ENCODE results near the gene VASH2.

VASH2 gene

GRCh38 chr1:212933815-212934471 lies 16.4 kb upstream of the VASH2 start:
- no peak for DNase-seq

- no peak for DNase-seq
These were observed 14.9 kb upstream of the VASH2 start for GRCh38 chr1:212935387-212935981.

- DNase-seq = no peak
These were observed 13.3 kb upstream of the VASH2 start for GRCh38 chr1:212937034-212937433.

GRCh38 chr1:212938846-212939245 lies 11.5 kb upstream of the VASH2 start:
- DNase-seq = no peak

- no peak for DNase-seq
These were observed 8.9 kb upstream of the VASH2 start for GRCh38 chr1:212941452-212941851.

GRCh38 chr1:212942679-212943392 lies 7.5 kb upstream of the VASH2 start:
- no peak for DNase-seq

- DNase-seq = no peak
These were observed 7.0 kb upstream of the VASH2 start for GRCh38 chr1:212943393-212943710.

- no peak for DNase-seq
These were observed 6.0 kb upstream of the VASH2 start for GRCh38 chr1:212944229-212944901.

GRCh38 chr1:212945056-212945455 lies 5.3 kb upstream of the VASH2 start:
- no peak for DNase-seq

- no peak for DNase-seq
These were observed 4.7 kb upstream of the VASH2 start for GRCh38 chr1:212945463-212946160.

- no peak for DNase-seq
These were observed 3.5 kb upstream of the VASH2 start for GRCh38 chr1:212946872-212947271.

GRCh38 chr1:212949771-212950170 lies 570 bp upstream of the VASH2 start:
- DNase-seq = no peak

- DNase-seq = no peak
These were observed 995 bp downstream of the VASH2 start for GRCh38 chr1:212951126-212951946.

- no peak for DNase-seq
These were observed 1.8 kb downstream of the VASH2 start for GRCh38 chr1:212951947-212952640.

- DNase-seq = no peak
These were observed 2.3 kb downstream of the VASH2 start for GRCh38 chr1:212952641-212952976.

GRCh38 chr1:212953321-212953720 lies 3.0 kb downstream of the VASH2 start:
- DNase-seq = no peak

GRCh38 chr1:212954514-212954913 lies 4.2 kb downstream of the VASH2 start:
- no peak for DNase-seq

GRCh38 chr1:212955098-212955497 lies 4.8 kb downstream of the VASH2 start:
- DNase-seq = no peak

- DNase-seq = no peak
These were observed 5.8 kb downstream of the VASH2 start for GRCh38 chr1:212955961-212956620.

- no peak for DNase-seq
These were observed 7.2 kb downstream of the VASH2 start for GRCh38 chr1:212957546-212957945.

- DNase-seq = no peak
These were observed 7.8 kb downstream of the VASH2 start for GRCh38 chr1:212958175-212958574.

Measured in NCI-H1092 (cell line).